Sigmoid colon (tissue), 7 donors: ENCODE measurements around the gene PARVB. TPM values are rescaled to one million over a fixed set of nuclear protein-coding genes. Genes with fewer than 3 reads are reported as not detected.
"Not testable (repeated sequence)": the region's sequence is repeated elsewhere in the genome, so short reads cannot be mapped to it uniquely, and the experiment has no call there.

Experiments used
- DNase-seq: peaks from one replicate; pipeline ENCODE4 v3.0.0-alpha.2; 2019
- H3K27ac ChIP-seq, 4 donors: fragments of 200-600 bp; sonication (generic); one replicate each; pipeline ENCODE4 v1.5.1; 2016 to 2019; ENCODE audit warnings: mild to moderate bottlenecking in 1 of 4
- H3K27me3 ChIP-seq, 3 donors: fragments of 200-600 bp; sonication (generic); one replicate each; pipeline ENCODE4 v1.5.1; 2019; ENCODE audit warnings: mild to moderate bottlenecking in 1 of 3
- H3K36me3 ChIP-seq, 4 donors: fragments of 200-600 bp; sonication (generic); one replicate each; pipeline ENCODE4 v1.5.1; 2016 to 2019
- H3K4me1 ChIP-seq, 4 donors: fragments of 200-600 bp; sonication (generic); one replicate each; pipeline ENCODE4 v1.5.1; 2017 to 2019
- H3K4me3 ChIP-seq, 4 donors: fragments of 200-600 bp; sonication (generic); one replicate each; pipeline ENCODE4 v1.5.1; 2017 to 2019; ENCODE audit warnings: mild to moderate bottlenecking in 2 of 4, moderate library complexity in 1 of 4
- H3K9me3 ChIP-seq, 4 donors: fragments of 200-600 bp in 3 of 4; sonication (generic) in 3 of 4; one replicate each; pipeline versions ENCODE4 v1.5.1 to v1.6.1; 2013 to 2019
- EP300 ChIP-seq, 4 donors: sonication (generic); formaldehyde crosslinking; IDR thresholded peaks; one replicate each; pipeline ENCODE4 v1.6.1; 2017; ENCODE audit warnings: antibody characterized with exemption in 4 of 4
- POLR2A ChIP-seq, 2 donors: fragments of 450-650 bp; IDR thresholded peaks; one replicate each; pipeline ENCODE4 v1.6.1; 2016; ENCODE audit warnings: antibody characterized with exemption in 2 of 2, mild to moderate bottlenecking in 2 of 2, moderate library complexity in 2 of 2
- POLR2AphosphoS5 ChIP-seq, 4 donors: sonication (generic); formaldehyde crosslinking; IDR thresholded peaks; one replicate each; pipeline ENCODE4 v1.6.1; 2017; ENCODE audit warnings: antibody characterized with exemption in 4 of 4
- WGBS, 2 donors: extraction: QIAGEN DNeasy Blood & Tissue Kit; methylation state at CpG; one replicate each; pipeline ENCODE4 v1.1.7; 2013; 5-methylcytosine and 5-hydroxymethylcytosine counted together
- intact Hi-C: fragments of 100-400 bp; cut with DNase I; formaldehyde crosslinking; loops from one replicate; pipeline ENCODE4 v1.15.1; 2023
- polyA plus RNA-seq, 3 donors: library from polyadenylated mRNA; stranded (reverse); fragments of 200-250 nt; gene quantifications; one replicate each; pipeline ENCODE4 v1.2.3, GENCODE V29; 2013
- total RNA-seq, 4 donors: library from RNA; depleted of rRNA; stranded (reverse); fragments of >200 nt; gene quantifications; one replicate each; pipeline ENCODE4 v1.1.0, GENCODE V29; 2016
- TF ChIP-seq, protein P1 (sequence below), 4 experiments: fragments of 450-650 bp in 3 of 4; fragments of 200-600 bp in 1 of 4; IDR thresholded peaks; one replicate each; pipeline ENCODE4 v1.5.1; 2016 to 2019; ENCODE audit warnings: antibody characterized with exemption in 4 of 4, mild to moderate bottlenecking in 3 of 4, moderate library complexity in 2 of 4
- donor health status: healthy with polysubstance abuse.
- donor health status: Bipolar disorder and iron deficiency.
- donor health status: healthy.

The PARVB gene
- total and polyA plus RNA-seq, 7 donors, result 6.9 to 21.6 (median 18.9) TPM

GRCh38 chr22:44051358-44051757, 27.3 kb downstream of the PARVB start:
- Histone ChIP-seq H3K9me3 (no peaks in the 10 kb centered on the region), H3K4me3 (no peak overlapping the region), H3K27ac (no peak overlapping the region), H3K27me3 (no peaks in the 10 kb centered on the region), H3K4me1 (peaks cover 0 to 2% (median 0%) of the 10 kb centered on the region in 4 donors), H3K36me3 (no peaks in the 10 kb centered on the region)
- intact Hi-C loops, result no loop called here
- TF ChIP-seq EP300 (IDR thresholded peaks at IDR 0.05) (no peak), POLR2AphosphoS5 (IDR thresholded peaks at IDR 0.05) (no peak), POLR2A (IDR thresholded peaks at IDR 0.05) (no peak)
- TF ChIP-seq, protein P1, sequence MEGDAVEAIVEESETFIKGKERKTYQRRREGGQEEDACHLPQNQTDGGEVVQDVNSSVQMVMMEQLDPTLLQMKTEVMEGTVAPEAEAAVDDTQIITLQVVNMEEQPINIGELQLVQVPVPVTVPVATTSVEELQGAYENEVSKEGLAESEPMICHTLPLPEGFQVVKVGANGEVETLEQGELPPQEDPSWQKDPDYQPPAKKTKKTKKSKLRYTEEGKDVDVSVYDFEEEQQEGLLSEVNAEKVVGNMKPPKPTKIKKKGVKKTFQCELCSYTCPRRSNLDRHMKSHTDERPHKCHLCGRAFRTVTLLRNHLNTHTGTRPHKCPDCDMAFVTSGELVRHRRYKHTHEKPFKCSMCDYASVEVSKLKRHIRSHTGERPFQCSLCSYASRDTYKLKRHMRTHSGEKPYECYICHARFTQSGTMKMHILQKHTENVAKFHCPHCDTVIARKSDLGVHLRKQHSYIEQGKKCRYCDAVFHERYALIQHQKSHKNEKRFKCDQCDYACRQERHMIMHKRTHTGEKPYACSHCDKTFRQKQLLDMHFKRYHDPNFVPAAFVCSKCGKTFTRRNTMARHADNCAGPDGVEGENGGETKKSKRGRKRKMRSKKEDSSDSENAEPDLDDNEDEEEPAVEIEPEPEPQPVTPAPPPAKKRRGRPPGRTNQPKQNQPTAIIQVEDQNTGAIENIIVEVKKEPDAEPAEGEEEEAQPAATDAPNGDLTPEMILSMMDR (IDR thresholded peaks at IDR 0.05), result no peak
- 76 to 79% methylated on average over 6 of the region's 6 CpGs for WGBS, 2 donors
- no peak for DNase-seq

- H3K9me3 ChIP-seq, result no peaks in the 10 kb centered on the region
- 76 to 79% methylated on average over 13 of the region's 13 CpGs for WGBS, 2 donors
Observed at GRCh38 chr22:44051961-44052360, 27.9 kb downstream of the PARVB start.

GRCh38 chr22:44055805-44056204, 31.7 kb downstream of the PARVB start:
- H3K27me3 ChIP-seq, result no peaks in the 10 kb centered on the region
- DNase-seq, result no peak
- H3K27ac ChIP-seq, result peak overlapping the region in 1 of 4 donors; percentile 86
- TF ChIP-seq POLR2AphosphoS5 (IDR thresholded peaks at IDR 0.05) (no peak), EP300 (IDR thresholded peaks at IDR 0.05) (no peak), POLR2A (IDR thresholded peaks at IDR 0.05) (no peak)
- TF ChIP-seq, protein P1 (IDR thresholded peaks at IDR 0.05), result no peak
- no peaks in the 10 kb centered on the region for H3K9me3 ChIP-seq
- H3K36me3 ChIP-seq, result no peaks in the 10 kb centered on the region
- WGBS, 2 donors, result 64 to 86% methylated on average over 16 of the region's 16 CpGs
- intact Hi-C loops, result no loop called here
- H3K4me3 ChIP-seq, result no peak overlapping the region
- peaks cover 0 to 30% (median 24%) of the 10 kb centered on the region in 4 donors for H3K4me1 ChIP-seq

More at GRCh38 chr22:44051961-44052360, 27.9 kb downstream of the PARVB start:
- Histone ChIP-seq H3K27ac (no peak overlapping the region), H3K4me3 (no peak overlapping the region), H3K36me3 (no peaks in the 10 kb centered on the region), H3K27me3 (no peaks in the 10 kb centered on the region), H3K4me1 (peaks cover 0 to 8% (median 4%) of the 10 kb centered on the region in 4 donors)
- no peak for DNase-seq
- intact Hi-C loops, result no loop called here
- TF ChIP-seq POLR2AphosphoS5 (IDR thresholded peaks at IDR 0.05), result no peak
- TF ChIP-seq, protein P1 (IDR thresholded peaks at IDR 0.05), result no peak
- TF ChIP-seq EP300 (IDR thresholded peaks at IDR 0.05), result no peak
- TF ChIP-seq POLR2A (IDR thresholded peaks at IDR 0.05), result no peak

DNA sequence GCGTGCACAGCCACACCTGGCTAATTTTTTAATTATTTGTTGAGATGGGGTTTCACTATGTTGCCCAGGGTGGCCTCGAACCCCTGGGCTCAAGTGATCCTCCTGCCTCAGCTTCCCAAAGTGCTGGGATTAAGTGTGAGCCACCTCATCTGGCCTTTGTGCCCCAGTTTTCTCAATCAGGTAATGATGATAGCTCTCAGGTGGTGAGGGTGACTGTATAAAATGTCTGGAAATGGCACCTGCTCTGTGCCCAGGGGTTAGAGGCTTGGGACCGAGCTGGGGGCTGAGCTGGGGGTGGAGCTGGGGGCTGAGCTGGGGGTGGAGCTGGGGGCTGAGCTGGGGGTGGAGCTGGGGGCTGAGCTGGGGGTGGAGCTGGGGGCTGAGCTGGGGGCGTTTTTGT, 32.5 kb downstream of the PARVB start:
- WGBS, 2 donors, result 43 to 53% methylated on average over 4 of the region's 4 CpGs
- intact Hi-C loops, H3K9me3 ChIP-seq: not testable (repeated sequence)

DNA sequence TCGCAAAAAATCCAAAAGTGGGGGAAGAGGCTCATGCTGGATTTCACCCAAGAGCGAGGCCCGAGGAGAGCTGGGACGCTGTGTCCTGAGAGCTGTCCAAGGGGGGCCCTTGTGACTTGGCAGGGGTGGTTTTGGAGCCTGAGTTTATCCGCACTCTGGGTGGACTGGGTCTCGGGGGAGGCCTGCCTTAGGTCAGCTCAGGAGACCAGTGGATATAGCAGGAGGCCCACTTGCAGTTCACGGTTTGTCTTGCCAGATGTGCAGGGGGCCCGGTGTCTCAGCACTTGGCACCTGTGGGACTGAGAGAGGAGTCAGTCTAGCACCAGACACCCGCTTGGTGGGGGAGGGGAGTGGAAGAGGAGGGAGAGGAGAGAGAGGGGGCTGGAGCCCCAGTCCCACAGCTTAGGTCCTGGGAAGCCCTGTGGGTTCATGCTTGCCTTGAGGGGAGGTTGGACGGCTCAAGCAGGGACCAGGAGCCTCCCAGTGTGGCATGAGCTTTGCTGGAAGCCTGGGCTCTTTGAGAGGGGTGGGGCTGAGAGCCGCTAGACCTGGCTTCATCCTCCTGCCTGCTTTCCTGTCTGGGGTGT, 33.4 kb downstream of the PARVB start:
- Histone ChIP-seq H3K27me3 (no peaks in the 10 kb centered on the region), H3K27ac (peak overlapping the region; percentile 57 to 86 (median 76)), H3K4me1 (peaks cover 0 to 30% (median 24%) of the 10 kb centered on the region in 4 donors), H3K36me3 (no peaks in the 10 kb centered on the region), H3K4me3 (peak overlapping the region in 2 of 4 donors; percentile 9 to 11), H3K9me3 (no peaks in the 10 kb centered on the region)
- TF ChIP-seq, protein P1 (IDR thresholded peaks at IDR 0.05), result no peak
- peak in 3 of 4 donors; percentile 12 to 88 (median 85) for TF ChIP-seq EP300 (IDR thresholded peaks at IDR 0.05)
- peak; percentile 40 to 83 (median 73) for TF ChIP-seq POLR2AphosphoS5 (IDR thresholded peaks at IDR 0.05)
- no peak for TF ChIP-seq POLR2A (IDR thresholded peaks at IDR 0.05)
- peak; percentile 92 for DNase-seq
- intact Hi-C loops, result no loop called here
- WGBS, 2 donors, result 64 to 67% methylated on average over 11 of the region's 11 CpGs

More for the DNA sequence above, 32.5 kb downstream of the PARVB start:
- H3K36me3 ChIP-seq, H3K27me3 ChIP-seq, DNase-seq, H3K4me3 ChIP-seq: not testable (repeated sequence)
- H3K27ac ChIP-seq, result peak overlapping the region in 3 of 4 donors; percentile 74 to 86 (median 79)
- H3K4me1 ChIP-seq, result peaks cover 0 to 30% (median 24%) of the 10 kb centered on the region in 4 donors
